ENCODE measurements around the gene TADA2B.

The TADA2B gene

GRCh38 chr4:7055111-7055989 lies 12.2 kb downstream of the TADA2B start:
- Histone ChIP-seq H3K27me3 (ENCODE audit: control insufficient read depth, insufficient read depth, low read length) (no peaks in the 10 kb centered on the region), H3K4me1 (ENCODE audit: control insufficient read depth, insufficient read depth, low read length) (peaks cover 9% of the 10 kb centered on the region), H3K4me3 (ENCODE audit: low read length) (no peak overlapping the region), H3K27ac (ENCODE audit: low read depth, low read length) (no peak overlapping the region), H3K36me3 (ENCODE audit: control insufficient read depth, insufficient read depth, low read length) (peaks cover 20% of the 10 kb centered on the region), H3K9ac (ENCODE audit: low read length) (no peak overlapping the region)

GRCh38 chr4:7055990-7056325 lies 12.8 kb downstream of the TADA2B start:
- Histone ChIP-seq H3K4me3 (ENCODE audit: low read length) (no peak overlapping the region), H3K36me3 (ENCODE audit: control insufficient read depth, insufficient read depth, low read length) (peaks cover 25% of the 10 kb centered on the region), H3K27me3 (ENCODE audit: control insufficient read depth, insufficient read depth, low read length) (no peaks in the 10 kb centered on the region), H3K27ac (ENCODE audit: low read depth, low read length) (no peak overlapping the region), H3K4me1 (ENCODE audit: control insufficient read depth, insufficient read depth, low read length) (peaks cover 9% of the 10 kb centered on the region), H3K9ac (ENCODE audit: low read length) (no peak overlapping the region)

- Histone ChIP-seq H3K36me3 (ENCODE audit: control insufficient read depth, insufficient read depth, low read length) (peaks cover 40% of the 10 kb centered on the region), H3K27ac (ENCODE audit: low read depth, low read length) (no peak overlapping the region), H3K27me3 (ENCODE audit: control insufficient read depth, insufficient read depth, low read length) (no peaks in the 10 kb centered on the region), H3K4me3 (ENCODE audit: low read length) (no peak overlapping the region), H3K9ac (ENCODE audit: low read length) (no peak overlapping the region), H3K4me1 (ENCODE audit: control insufficient read depth, insufficient read depth, low read length) (no peaks in the 10 kb centered on the region)
Measured at GRCh38 chr4:7058792-7059191, 15.6 kb downstream of the TADA2B start.

- Histone ChIP-seq H3K36me3 (ENCODE audit: control insufficient read depth, insufficient read depth, low read length) (peaks cover 39% of the 10 kb centered on the region), H3K27ac (ENCODE audit: low read depth, low read length) (no peak overlapping the region), H3K9ac (ENCODE audit: low read length) (no peak overlapping the region), H3K4me1 (ENCODE audit: control insufficient read depth, insufficient read depth, low read length) (no peaks in the 10 kb centered on the region), H3K4me3 (ENCODE audit: low read length) (no peak overlapping the region), H3K27me3 (ENCODE audit: control insufficient read depth, insufficient read depth, low read length) (no peaks in the 10 kb centered on the region)
Measured at GRCh38 chr4:7059662-7060061, 16.5 kb downstream of the TADA2B start.

- H3K9ac ChIP-seq (ENCODE audit: low read length): no peak overlapping the region
- H3K4me3 ChIP-seq (ENCODE audit: low read length): no peak overlapping the region
- no peak overlapping the region for H3K27ac ChIP-seq (ENCODE audit: low read depth, low read length)
- H3K4me1 ChIP-seq (ENCODE audit: control insufficient read depth, insufficient read depth, low read length): no peaks in the 10 kb centered on the region
- H3K27me3 ChIP-seq (ENCODE audit: control insufficient read depth, insufficient read depth, low read length): no peaks in the 10 kb centered on the region
- peaks cover 31% of the 10 kb centered on the region for H3K36me3 ChIP-seq (ENCODE audit: control insufficient read depth, insufficient read depth, low read length)
Measured at GRCh38 chr4:7060346-7061150, 17.4 kb downstream of the TADA2B start.

- no peak overlapping the region for H3K4me3 ChIP-seq (ENCODE audit: low read length)
- no peaks in the 10 kb centered on the region for H3K27me3 ChIP-seq (ENCODE audit: control insufficient read depth, insufficient read depth, low read length)
- peaks cover 26% of the 10 kb centered on the region for H3K36me3 ChIP-seq (ENCODE audit: control insufficient read depth, insufficient read depth, low read length)
- peaks cover 4% of the 10 kb centered on the region for H3K4me1 ChIP-seq (ENCODE audit: control insufficient read depth, insufficient read depth, low read length)
- no peak overlapping the region for H3K9ac ChIP-seq (ENCODE audit: low read length)
- no peak overlapping the region for H3K27ac ChIP-seq (ENCODE audit: low read depth, low read length)
Measured at GRCh38 chr4:7061815-7062214, 18.6 kb downstream of the TADA2B start.

GRCh38 chr4:7062816-7063215 lies 19.6 kb downstream of the TADA2B start:
- Histone ChIP-seq H3K36me3 (ENCODE audit: control insufficient read depth, insufficient read depth, low read length) (peaks cover 26% of the 10 kb centered on the region), H3K27ac (ENCODE audit: low read depth, low read length) (no peak overlapping the region), H3K27me3 (ENCODE audit: control insufficient read depth, insufficient read depth, low read length) (no peaks in the 10 kb centered on the region), H3K9ac (ENCODE audit: low read length) (no peak overlapping the region), H3K4me3 (ENCODE audit: low read length) (no peak overlapping the region), H3K4me1 (ENCODE audit: control insufficient read depth, insufficient read depth, low read length) (peaks cover 10% of the 10 kb centered on the region)

GRCh38 chr4:7063362-7063761 lies 20.2 kb downstream of the TADA2B start:
- Histone ChIP-seq H3K4me3 (ENCODE audit: low read length) (no peak overlapping the region), H3K27ac (ENCODE audit: low read depth, low read length) (no peak overlapping the region), H3K27me3 (ENCODE audit: control insufficient read depth, insufficient read depth, low read length) (no peaks in the 10 kb centered on the region), H3K36me3 (ENCODE audit: control insufficient read depth, insufficient read depth, low read length) (peaks cover 26% of the 10 kb centered on the region), H3K4me1 (ENCODE audit: control insufficient read depth, insufficient read depth, low read length) (peaks cover 10% of the 10 kb centered on the region), H3K9ac (ENCODE audit: low read length) (no peak overlapping the region)

- Histone ChIP-seq H3K27me3 (ENCODE audit: control insufficient read depth, insufficient read depth, low read length) (no peaks in the 10 kb centered on the region), H3K27ac (ENCODE audit: low read depth, low read length) (no peak overlapping the region), H3K9ac (ENCODE audit: low read length) (no peak overlapping the region), H3K36me3 (ENCODE audit: control insufficient read depth, insufficient read depth, low read length) (peaks cover 20% of the 10 kb centered on the region), H3K4me1 (ENCODE audit: control insufficient read depth, insufficient read depth, low read length) (peaks cover 10% of the 10 kb centered on the region), H3K4me3 (ENCODE audit: low read length) (no peak overlapping the region)
Measured at GRCh38 chr4:7066006-7066405, 22.8 kb downstream of the TADA2B start.

GRCh38 chr4:7066493-7066892 lies 23.3 kb downstream of the TADA2B start:
- peak overlapping the region; percentile 85 for H3K4me3 ChIP-seq (ENCODE audit: low read length)
- no peaks in the 10 kb centered on the region for H3K27me3 ChIP-seq (ENCODE audit: control insufficient read depth, insufficient read depth, low read length)
- no peak overlapping the region for H3K9ac ChIP-seq (ENCODE audit: low read length)
- H3K36me3 ChIP-seq (ENCODE audit: control insufficient read depth, insufficient read depth, low read length): peaks cover 17% of the 10 kb centered on the region
- H3K27ac ChIP-seq (ENCODE audit: low read depth, low read length): no peak overlapping the region
- peaks cover 10% of the 10 kb centered on the region for H3K4me1 ChIP-seq (ENCODE audit: control insufficient read depth, insufficient read depth, low read length)

GRCh38 chr4:7067126-7067451 lies 23.9 kb downstream of the TADA2B start:
- peak overlapping the region; percentile 86 for H3K27ac ChIP-seq (ENCODE audit: low read depth, low read length)
- H3K4me1 ChIP-seq (ENCODE audit: control insufficient read depth, insufficient read depth, low read length): peaks cover 10% of the 10 kb centered on the region
- H3K9ac ChIP-seq (ENCODE audit: low read length): peak overlapping the region; percentile 75
- H3K4me3 ChIP-seq (ENCODE audit: low read length): peak overlapping the region; percentile 85
- no peaks in the 10 kb centered on the region for H3K27me3 ChIP-seq (ENCODE audit: control insufficient read depth, insufficient read depth, low read length)
- peaks cover 12% of the 10 kb centered on the region for H3K36me3 ChIP-seq (ENCODE audit: control insufficient read depth, insufficient read depth, low read length)

GRCh38 chr4:7067452-7068278 lies 24.5 kb downstream of the TADA2B start, which contains the start of gene GRPEL1:
GRPEL1 (minus strand) TSS chr4:7068064; CDS start chr4:7068032, 32 bp downstream.
- peaks cover 11% of the 10 kb centered on the region for H3K36me3 ChIP-seq (ENCODE audit: control insufficient read depth, insufficient read depth, low read length)
- H3K9ac ChIP-seq (ENCODE audit: low read length): peak within 1 kb of the TSS; percentile 75
- no peaks in the 10 kb centered on the region for H3K27me3 ChIP-seq (ENCODE audit: control insufficient read depth, insufficient read depth, low read length)
- peaks cover 10% of the 10 kb centered on the region for H3K4me1 ChIP-seq (ENCODE audit: control insufficient read depth, insufficient read depth, low read length)
- H3K27ac ChIP-seq (ENCODE audit: low read depth, low read length): peak within 1 kb of the TSS; percentile 86
- peak within 1 kb of the TSS; percentile 85 for H3K4me3 ChIP-seq (ENCODE audit: low read length)

Data from rectal smooth muscle tissue (tissue), 1 donor.